CD4-positive, alpha-beta T cell treated with Interleukin-21 for 1 hour (primary cell): ENCODE data around the gene SPATA31A1.
"Not testable (repeated sequence)": the region's sequence is repeated elsewhere in the genome, so short reads cannot be mapped to it uniquely, and the experiment has no call there.

Experiments used
- DNase-seq: peaks from one replicate; pipeline ENCODE4 v3.0.0-alpha.2; 2020

SPATA31A1 gene

DNA sequence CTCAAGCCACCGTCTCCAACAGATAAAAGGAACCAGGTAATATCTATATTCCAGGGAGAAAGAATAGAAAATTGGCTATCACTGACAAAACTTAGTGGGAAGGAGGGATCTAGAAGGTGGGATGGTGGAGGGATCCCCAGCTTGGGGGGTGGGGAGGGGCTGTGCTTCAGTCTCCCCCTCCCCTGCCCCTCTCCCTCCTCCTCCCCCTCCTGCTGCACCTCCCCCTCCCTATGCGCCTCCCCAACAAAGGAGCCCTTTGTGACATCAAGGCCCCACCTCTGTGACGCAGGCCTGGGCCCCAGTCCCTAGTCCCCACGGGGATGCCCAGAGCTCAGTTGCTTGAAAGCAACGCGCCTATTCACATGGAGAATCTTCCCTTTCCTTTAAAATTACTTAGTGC lies at the start of gene SPATA31A1:
Gene SPATA31A1, plus strand, starts transcription at position 301 of the 400 bp plus-strand sequence. Its CDS starts 62 bp downstream, at position 363.
- DNase-seq: not testable (repeated sequence)

DNA sequence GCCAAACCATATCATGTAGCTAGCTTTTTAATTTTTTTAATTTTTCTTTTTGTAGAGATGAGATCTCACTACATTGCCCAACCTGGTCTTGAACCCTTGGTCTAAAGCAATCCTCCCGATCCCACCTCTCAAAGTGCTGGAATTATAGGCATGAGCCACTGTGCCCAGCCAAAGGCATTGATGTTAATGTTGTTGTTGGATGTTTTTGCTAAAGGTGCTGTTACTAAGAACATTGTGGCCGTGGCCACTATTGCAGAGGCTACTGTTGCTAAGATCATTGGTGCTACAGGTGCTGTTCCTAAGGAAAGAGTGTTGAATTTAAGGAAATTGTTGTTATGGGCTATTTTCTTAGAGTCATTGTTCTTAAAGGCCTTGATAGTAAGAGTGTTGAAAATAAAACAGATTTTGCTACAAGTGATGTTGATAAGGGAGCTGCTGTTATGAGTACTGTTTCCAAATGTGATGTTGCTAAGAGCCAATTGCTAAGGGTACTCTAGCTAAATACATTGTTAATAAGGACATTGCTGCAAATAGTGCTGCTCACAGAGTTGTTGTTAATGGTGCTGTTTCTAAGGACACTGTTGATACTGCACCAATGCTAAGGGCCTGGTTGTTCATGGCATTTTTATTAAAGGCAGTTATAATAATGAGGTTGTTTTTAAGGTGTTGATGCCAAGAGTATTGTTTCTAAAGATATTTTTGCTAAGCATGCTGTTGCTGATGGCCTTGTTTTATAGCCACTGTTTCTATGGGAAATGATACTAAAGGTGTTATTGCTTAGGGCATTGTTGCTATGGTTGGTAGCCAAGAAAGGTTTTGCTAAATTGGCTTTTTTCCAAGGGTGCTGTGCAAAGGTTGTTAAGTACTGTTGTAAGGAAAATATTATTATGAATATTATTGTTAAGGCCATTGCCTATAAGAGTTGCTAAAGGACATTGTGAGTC lies 52.1 kb downstream of the SPATA31A1 start:
- not testable (repeated sequence) for DNase-seq

- not testable (repeated sequence) for DNase-seq
Measured at GRCh38 chr9:39411254-39411940, 55.9 kb downstream of the SPATA31A1 start.
